ENCODE measurements around the gene C20orf202. TPM values are rescaled to one million over a fixed set of nuclear protein-coding genes. Genes with fewer than 3 reads are reported as not detected.

Gene C20orf202
- total RNA-seq, 1 experiment from 2014 or later = 0.22 TPM

- TF ChIP-seq PREB (CRISPR knock-in tag; IDR thresholded peaks at IDR 0.05; ENCODE audit: borderline replicate concordance) (no peak), GTF2I (CRISPR knock-in tag; conservative IDR thresholded peaks at IDR 0.05) (no peak), TEAD4 (CRISPR knock-in tag; IDR thresholded peaks at IDR 0.05) (no peak), SMAD4 (CRISPR knock-in tag; IDR thresholded peaks at IDR 0.05) (no peak), MYBL2 (CRISPR knock-in tag; IDR thresholded peaks at IDR 0.05) (no peak), ATF1 (CRISPR knock-in tag; IDR thresholded peaks at IDR 0.05) (no peak), FOXJ3 (CRISPR knock-in tag; IDR thresholded peaks at IDR 0.05; ENCODE audit: borderline replicate concordance) (no peak), ZNF219 (CRISPR knock-in tag; IDR thresholded peaks at IDR 0.05; ENCODE audit: borderline replicate concordance) (no peak), ZNF425 (CRISPR knock-in tag; conservative IDR thresholded peaks at IDR 0.05) (no peak), ZBTB43 (CRISPR knock-in tag; IDR thresholded peaks at IDR 0.05) (no peak), AR (CRISPR knock-in tag; IDR thresholded peaks at IDR 0.05) (no peak), MXD4 (CRISPR knock-in tag; IDR thresholded peaks at IDR 0.05; ENCODE audit: borderline replicate concordance) (no peak), NR3C1 (CRISPR knock-in tag; conservative IDR thresholded peaks at IDR 0.05; ENCODE audit: low read depth) (no peak), GABPB1 (CRISPR knock-in tag; IDR thresholded peaks at IDR 0.05) (no peak), ZBTB21 (CRISPR knock-in tag; IDR thresholded peaks at IDR 0.05; ENCODE audit: borderline replicate concordance) (no peak)
- H3K9me3 Mint-ChIP-seq = no peaks in the 10 kb centered on the region
- H3K36me3 Mint-ChIP-seq = no peaks in the 10 kb centered on the region
- H3K27me3 Mint-ChIP-seq (ENCODE audit: low read depth) = peaks cover 28% of the 10 kb centered on the region
- POLR2A ChIA-PET = no interaction called here
- peaks cover 13% of the 10 kb centered on the region for H3K4me1 Mint-ChIP-seq
- CTCF ChIA-PET = no interaction called here
- no peak overlapping the region for H3K4me3 Mint-ChIP-seq
- DNase-seq (ENCODE audit: low spot score) (no peak), ATAC-seq (no peak)
- H3K27ac Mint-ChIP-seq = no peak overlapping the region
These were observed 20.1 kb upstream of the C20orf202 start for GRCh38 chr20:1183153-1183552.

- DNase-seq (ENCODE audit: low spot score) = no peak
- ChIA-PET POLR2A (no interaction called here), CTCF (interaction anchor here (1.1 kb wide), 1 partner anchor 29 kb away, joined by 8 read pairs; no protein-coding TSS in a partner anchor)
- no peak for ATAC-seq
- peaks cover 16% of the 10 kb centered on the region for H3K4me1 Mint-ChIP-seq
- H3K27ac Mint-ChIP-seq = no peak overlapping the region
- H3K36me3 Mint-ChIP-seq = no peaks in the 10 kb centered on the region
- peaks cover 28% of the 10 kb centered on the region for H3K27me3 Mint-ChIP-seq (ENCODE audit: low read depth)
- H3K9me3 Mint-ChIP-seq = no peaks in the 10 kb centered on the region
- peak overlapping the region; percentile 75 for H3K4me3 Mint-ChIP-seq
- no peak for TF ChIP-seq STAT6 (CRISPR knock-in tag; conservative IDR thresholded peaks at IDR 0.05; ENCODE audit: low read depth)
These were observed 19.0 kb upstream of the C20orf202 start for GRCh38 chr20:1184260-1184637.

Data from WTC11 (cell line).